ENCODE measurements around the gene NUDT16L1. TPM values are rescaled to one million over a fixed set of nuclear protein-coding genes. Genes with fewer than 3 reads are reported as not detected.
"Not testable (repeated sequence)": the region's sequence is repeated elsewhere in the genome, so short reads cannot be mapped to it uniquely, and the experiment has no call there.

Gene NUDT16L1
- total and polyA plus RNA-seq, 2 of the 8 experiments (the other 6 are each of a cell fraction or from before 2014, with no cell fraction given): 34.8 to 77.3 TPM

- H2BK15ac ChIP-seq (ENCODE audit: low read length); H3K27me3 ChIP-seq (replicated peaks in 1 of 4; ENCODE audit: control insufficient read depth in 3 of 4, extremely low read depth in 1 of 4, insufficient read depth in 3 of 4, low read length in 3 of 4); H2AFZ ChIP-seq (ENCODE audit: low read length); H4K5ac ChIP-seq (ENCODE audit: insufficient read length, low read depth, low read length); H4K8ac ChIP-seq (ENCODE audit: extremely low read depth, insufficient read depth, low read length); H4K91ac ChIP-seq (replicated peaks; ENCODE audit: insufficient read length, low read length); H3K23me2 ChIP-seq (ENCODE audit: low read depth, low read length); H2BK120ac ChIP-seq (replicated peaks; ENCODE audit: low read depth, low read length); H3K9me3 ChIP-seq (ENCODE audit: insufficient read depth in 2 of 2, low read depth in 1 of 2, low read length in 1 of 2); H3K27ac ChIP-seq (ENCODE audit: low read depth, low read length); H3K23ac ChIP-seq (ENCODE audit: insufficient read length); H3K18ac ChIP-seq (ENCODE audit: extremely low read depth, low read length); H3K9ac ChIP-seq (replicated peaks in 1 of 4; ENCODE audit: extremely low read depth in 1 of 4, low read depth in 3 of 4, low read length in 3 of 4); H3K4me3 ChIP-seq (ENCODE audit: extremely low read depth in 1 of 4, insufficient read depth in 2 of 4, low read depth in 3 of 4, low read length in 4 of 4); H2AK5ac ChIP-seq (ENCODE audit: low read depth, low read length); H2BK5ac ChIP-seq (ENCODE audit: low read depth, low read length); H2BK12ac ChIP-seq (ENCODE audit: low read depth, low read length); H3K14ac ChIP-seq (ENCODE audit: insufficient read length); H3K4ac ChIP-seq (replicated peaks; ENCODE audit: insufficient read length, low read depth, low read length); H3K4me1 ChIP-seq (replicated peaks in 1 of 4; ENCODE audit: control insufficient read depth in 3 of 4, insufficient read depth in 4 of 4, low read length in 3 of 4); H2BK20ac ChIP-seq (ENCODE audit: low read length); H3K4me2 ChIP-seq (ENCODE audit: insufficient read depth in 1 of 2, low read depth in 2 of 2, low read length in 2 of 2); H3K56ac ChIP-seq (replicated peaks; ENCODE audit: insufficient read length, low read depth, low read length): not testable (repeated sequence)
- Histone ChIP-seq H3K79me1 (ENCODE audit: low read depth, low read length) (peaks cover 16% of the 10 kb centered on the region), H3K79me2 (ENCODE audit: control insufficient read depth in 1 of 2, insufficient read depth in 2 of 2, low read length in 2 of 2) (peaks cover 0 to 21% of the 10 kb centered on the region in 2 experiments; a peak in 2 of 4 replicates), H3K36me3 (ENCODE audit: control insufficient read depth in 2 of 4, insufficient read depth in 4 of 4, low read length in 3 of 4) (peaks cover 0 to 14% (median 7%) of the 10 kb centered on the region in 4 experiments; a peak in 7 of 8 replicates), H4K20me1 (replicated peaks in 1 of 2; ENCODE audit: control insufficient read depth in 1 of 2, insufficient read depth in 2 of 2, low read length in 2 of 2) (peaks cover 5 to 15% of the 10 kb centered on the region in 2 experiments)
- WGBS, 2 experiments (ENCODE audit: extremely low coverage in 1 of 2, insufficient coverage in 1 of 2, insufficient read length in 1 of 2, insufficient replicate concordance in 2 of 2, low coverage in 1 of 2, low lambda C conversion rate in 2 of 2, missing lambda C conversion rate in 1 of 2): 88% methylated on average over 13 of the region's 15 CpGs; no CpG with 5 or more reads in 1 of the 2 experiments
- POLR2A ChIA-PET (ENCODE audit: partially characterized antibody): interaction anchor here (0.6 to 1.3 kb wide), 9 partner anchors 17 to 143 kb away, joined by 3 to 5 read pairs (median 3); no protein-coding TSS in a partner anchor
- CTCF ChIA-PET (ENCODE audit: partially characterized antibody): interaction anchor here (0.6 to 2.9 kb wide), 42 partner anchors 8 to 306 kb away, joined by 3 to 49 read pairs (median 4); partner anchors contain the start of genes C16orf96 and MGRN1
- DNase-seq (ENCODE audit: low read depth in 1 of 2, low spot score in 2 of 2): peak; percentile 70 to 94
- peak; percentile 82 for FAIRE-seq
- peak in 1 of 2 experiments; percentile 56; a peak in 1 of 4 replicates for TF ChIP-seq SIN3A (conservative IDR thresholded peaks at IDR 0.05 in 1 of 2, IDR thresholded peaks at IDR 0.05 in 1 of 2; ENCODE audit: low read depth in 1 of 2, low read length in 2 of 2)
- TF ChIP-seq RAD21 (IDR thresholded peaks at IDR 0.05 in 1 of 2, conservative IDR thresholded peaks at IDR 0.05 in 1 of 2; ENCODE audit: low read depth in 2 of 2, low read length in 2 of 2): peak; percentile 67 to 73
- peak; percentile 58; the same call in 1 of the 2 replicates for TF ChIP-seq TEAD4 (IDR thresholded peaks at IDR 0.05; ENCODE audit: low read depth, low read length)
- peak; percentile 33; the same call in 1 of the 2 replicates for TF ChIP-seq KDM1A (IDR thresholded peaks at IDR 0.05; ENCODE audit: borderline replicate concordance, low read length)
- TF ChIP-seq, protein P1, sequence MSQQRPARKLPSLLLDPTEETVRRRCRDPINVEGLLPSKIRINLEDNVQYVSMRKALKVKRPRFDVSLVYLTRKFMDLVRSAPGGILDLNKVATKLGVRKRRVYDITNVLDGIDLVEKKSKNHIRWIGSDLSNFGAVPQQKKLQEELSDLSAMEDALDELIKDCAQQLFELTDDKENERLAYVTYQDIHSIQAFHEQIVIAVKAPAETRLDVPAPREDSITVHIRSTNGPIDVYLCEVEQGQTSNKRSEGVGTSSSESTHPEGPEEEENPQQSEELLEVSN (IDR thresholded peaks at IDR 0.05): peak; percentile 49; the same call in 1 of the 2 replicates
- TF ChIP-seq, protein P2, sequence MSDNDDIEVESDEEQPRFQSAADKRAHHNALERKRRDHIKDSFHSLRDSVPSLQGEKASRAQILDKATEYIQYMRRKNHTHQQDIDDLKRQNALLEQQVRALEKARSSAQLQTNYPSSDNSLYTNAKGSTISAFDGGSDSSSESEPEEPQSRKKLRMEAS (IDR thresholded peaks at IDR 0.05): peak; percentile 95
- TF ChIP-seq, protein P3, sequence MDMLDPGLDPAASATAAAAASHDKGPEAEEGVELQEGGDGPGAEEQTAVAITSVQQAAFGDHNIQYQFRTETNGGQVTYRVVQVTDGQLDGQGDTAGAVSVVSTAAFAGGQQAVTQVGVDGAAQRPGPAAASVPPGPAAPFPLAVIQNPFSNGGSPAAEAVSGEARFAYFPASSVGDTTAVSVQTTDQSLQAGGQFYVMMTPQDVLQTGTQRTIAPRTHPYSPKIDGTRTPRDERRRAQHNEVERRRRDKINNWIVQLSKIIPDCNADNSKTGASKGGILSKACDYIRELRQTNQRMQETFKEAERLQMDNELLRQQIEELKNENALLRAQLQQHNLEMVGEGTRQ (IDR thresholded peaks at IDR 0.05; ENCODE audit: low read length): peak; percentile 81
- peak; percentile 75; the same call in 1 of the 2 replicates for TF ChIP-seq ATF3 (IDR thresholded peaks at IDR 0.05; ENCODE audit: insufficient read depth, low read depth, low read length)
Measured at GRCh38 chr16:4650443-4651074, 42.8 kb upstream of the NUDT16L1 start.

Data from H1 (cell line).